Measurements from ENCODE around the gene PFKFB2.

PFKFB2 gene

DNA sequence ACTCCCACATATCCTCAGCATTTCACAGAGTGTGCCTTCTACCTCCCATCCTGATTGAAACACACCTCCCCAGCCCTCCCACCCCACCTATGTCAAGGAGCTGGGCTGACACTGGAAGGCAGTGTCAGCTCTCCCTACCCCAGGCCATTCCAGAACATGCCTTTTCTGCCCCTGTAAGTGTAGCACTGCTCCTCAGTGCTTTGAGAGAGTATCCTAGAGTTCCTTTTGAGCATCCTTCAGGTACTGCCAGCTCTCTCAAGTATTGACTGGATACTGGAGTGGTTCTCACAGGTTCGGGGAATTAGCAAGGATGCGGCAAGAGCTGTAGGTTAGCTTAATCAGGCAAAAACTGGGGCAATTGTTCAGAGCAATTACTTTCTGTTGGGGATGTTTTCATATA, 42.3 kb upstream of the PFKFB2 start:
- no peak overlapping the region for H4K8ac ChIP-seq (ENCODE audit: low read depth, low read length)
- H3K4me3 ChIP-seq (ENCODE audit: low read length in 2 of 2) = no peak overlapping the region
- H2BK120ac ChIP-seq (ENCODE audit: low read depth, low read length) = no peak overlapping the region
- no peaks in the 10 kb centered on the region for H3K4me1 ChIP-seq (ENCODE audit: control insufficient read depth in 2 of 2, insufficient read depth in 1 of 2, low read depth in 1 of 2, low read length in 2 of 2)
- no peak overlapping the region for H3K14ac ChIP-seq (ENCODE audit: low read length)
- H3K9ac ChIP-seq (ENCODE audit: low read depth, low read length, poor library complexity) = no peak overlapping the region
- no CpG with 5 or more reads among the region's 2 CpGs for WGBS, 2 donors (ENCODE audit: extremely low coverage in 2 of 2, insufficient read length in 2 of 2, insufficient replicate concordance in 1 of 2)
- H3K27ac ChIP-seq (replicated peaks; ENCODE audit: low read length) = no peak overlapping the region
- no peaks in the 10 kb centered on the region for H3K9me3 ChIP-seq (replicated peaks in 1 of 2; ENCODE audit: control insufficient read depth in 2 of 2, insufficient read depth in 1 of 2, low read depth in 1 of 2, low read length in 2 of 2)
- no peak overlapping the region for H2AK5ac ChIP-seq (ENCODE audit: low read depth, low read length)
- no peak overlapping the region for H4K91ac ChIP-seq (ENCODE audit: low read depth, low read length, poor library complexity)
- peaks cover 0 to 48% (median 0%) of the 10 kb centered on the region in 3 experiments for H3K27me3 ChIP-seq (ENCODE audit: control insufficient read depth in 3 of 3, insufficient read depth in 3 of 3, low read depth in 1 of 3, low read length in 3 of 3)
- no peaks in the 10 kb centered on the region for H3K79me1 ChIP-seq (ENCODE audit: low read depth, low read length)
- no peak overlapping the region for H3K18ac ChIP-seq (ENCODE audit: low read length)
- H2AFZ ChIP-seq (ENCODE audit: low read length) = no peak overlapping the region
- no peaks in the 10 kb centered on the region for H3K36me3 ChIP-seq (replicated peaks in 1 of 2; ENCODE audit: control insufficient read depth in 2 of 2, insufficient read depth in 2 of 2, low read length in 2 of 2)
- no peak overlapping the region for H2BK12ac ChIP-seq (ENCODE audit: low read length)
- no peak for DNase-seq (ENCODE audit: low spot score)
- no peak overlapping the region for H2BK5ac ChIP-seq (ENCODE audit: low read length)
- H3K4me2 ChIP-seq (ENCODE audit: insufficient read depth, low read length, poor library complexity, severe bottlenecking) = no peak overlapping the region
- no peak overlapping the region for H3K4ac ChIP-seq (ENCODE audit: low read length)
- no peak overlapping the region for H3K23ac ChIP-seq (ENCODE audit: low read depth, low read length, poor library complexity)
- H2BK15ac ChIP-seq (ENCODE audit: low read length) = no peak overlapping the region

GRCh38 chr1:207013321-207014085, 39.6 kb upstream of the PFKFB2 start:
- no peak overlapping the region for H3K14ac ChIP-seq (ENCODE audit: low read length)

DNA sequence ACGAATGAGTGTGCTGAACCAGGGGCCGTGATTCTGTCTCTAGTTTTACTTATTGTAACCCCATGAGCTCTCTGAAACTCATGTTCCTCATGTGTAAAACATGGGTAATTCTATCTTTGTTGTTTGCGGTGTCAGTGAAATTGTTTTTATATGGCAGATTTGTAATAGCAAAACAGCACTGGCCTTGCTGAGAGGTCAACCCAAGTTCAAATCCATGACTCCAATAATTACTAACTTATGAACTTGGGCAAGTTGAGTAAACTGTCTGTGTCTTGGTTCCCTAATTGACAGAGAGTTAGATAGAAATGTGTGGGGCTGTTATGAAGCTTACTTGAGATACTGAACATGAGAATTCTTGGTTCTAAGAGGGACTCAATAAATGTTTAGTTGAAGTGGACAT, 38.3 kb upstream of the PFKFB2 start:
- H3K36me3 ChIP-seq (replicated peaks in 1 of 2; ENCODE audit: control insufficient read depth in 2 of 2, insufficient read depth in 2 of 2, low read length in 2 of 2) = no peaks in the 10 kb centered on the region
- H2AFZ ChIP-seq (ENCODE audit: low read length) = no peak overlapping the region
- H3K4ac ChIP-seq (ENCODE audit: low read length) = no peak overlapping the region
- H2AK5ac ChIP-seq (ENCODE audit: low read depth, low read length) = no peak overlapping the region
- H3K9ac ChIP-seq (ENCODE audit: low read depth, low read length, poor library complexity) = no peak overlapping the region
- no peak overlapping the region for H2BK120ac ChIP-seq (ENCODE audit: low read depth, low read length)
- H4K8ac ChIP-seq (ENCODE audit: low read depth, low read length) = no peak overlapping the region
- no CpG with 5 or more reads among the region's 3 CpGs for WGBS, 2 donors (ENCODE audit: extremely low coverage in 2 of 2, insufficient read length in 2 of 2, insufficient replicate concordance in 1 of 2)
- H3K4me1 ChIP-seq (ENCODE audit: control insufficient read depth in 2 of 2, insufficient read depth in 1 of 2, low read depth in 1 of 2, low read length in 2 of 2) = no peaks in the 10 kb centered on the region
- no peak overlapping the region for H2BK12ac ChIP-seq (ENCODE audit: low read length)
- H3K14ac ChIP-seq (ENCODE audit: low read length) = no peak overlapping the region
- no peak overlapping the region for H3K23ac ChIP-seq (ENCODE audit: low read depth, low read length, poor library complexity)
- H3K9me3 ChIP-seq (replicated peaks in 1 of 2; ENCODE audit: control insufficient read depth in 2 of 2, insufficient read depth in 1 of 2, low read depth in 1 of 2, low read length in 2 of 2) = no peaks in the 10 kb centered on the region
- H4K91ac ChIP-seq (ENCODE audit: low read depth, low read length, poor library complexity) = no peak overlapping the region
- peaks cover 0 to 39% (median 0%) of the 10 kb centered on the region in 3 experiments for H3K27me3 ChIP-seq (ENCODE audit: control insufficient read depth in 3 of 3, insufficient read depth in 3 of 3, low read depth in 1 of 3, low read length in 3 of 3)
- DNase-seq (ENCODE audit: low spot score) = no peak
- no peak overlapping the region for H2BK5ac ChIP-seq (ENCODE audit: low read length)
- no peaks in the 10 kb centered on the region for H3K79me1 ChIP-seq (ENCODE audit: low read depth, low read length)
- no peak overlapping the region for H3K4me3 ChIP-seq (ENCODE audit: low read length in 2 of 2)
- H3K4me2 ChIP-seq (ENCODE audit: insufficient read depth, low read length, poor library complexity, severe bottlenecking) = no peak overlapping the region
- H3K18ac ChIP-seq (ENCODE audit: low read length) = no peak overlapping the region
- H3K27ac ChIP-seq (replicated peaks; ENCODE audit: low read length) = no peak overlapping the region
- H2BK15ac ChIP-seq (ENCODE audit: low read length) = no peak overlapping the region

More at GRCh38 chr1:207013321-207014085, 39.6 kb upstream of the PFKFB2 start:
- DNase-seq (ENCODE audit: low spot score) = no peak
- Histone ChIP-seq H3K23ac (ENCODE audit: low read depth, low read length, poor library complexity) (no peak overlapping the region), H2BK12ac (ENCODE audit: low read length) (no peak overlapping the region), H3K4ac (ENCODE audit: low read length) (no peak overlapping the region), H3K79me1 (ENCODE audit: low read depth, low read length) (no peaks in the 10 kb centered on the region), H2AFZ (ENCODE audit: low read length) (no peak overlapping the region), H3K4me3 (ENCODE audit: low read length in 2 of 2) (no peak overlapping the region), H3K9me3 (replicated peaks in 1 of 2; ENCODE audit: control insufficient read depth in 2 of 2, insufficient read depth in 1 of 2, low read depth in 1 of 2, low read length in 2 of 2) (no peaks in the 10 kb centered on the region), H3K4me1 (ENCODE audit: control insufficient read depth in 2 of 2, insufficient read depth in 1 of 2, low read depth in 1 of 2, low read length in 2 of 2) (no peaks in the 10 kb centered on the region), H2BK120ac (ENCODE audit: low read depth, low read length) (no peak overlapping the region), H4K91ac (ENCODE audit: low read depth, low read length, poor library complexity) (no peak overlapping the region), H2BK5ac (ENCODE audit: low read length) (no peak overlapping the region), H2AK5ac (ENCODE audit: low read depth, low read length) (no peak overlapping the region), H2BK15ac (ENCODE audit: low read length) (no peak overlapping the region), H4K8ac (ENCODE audit: low read depth, low read length) (no peak overlapping the region), H3K27ac (replicated peaks; ENCODE audit: low read length) (no peak overlapping the region), H3K18ac (ENCODE audit: low read length) (no peak overlapping the region), H3K36me3 (replicated peaks in 1 of 2; ENCODE audit: control insufficient read depth in 2 of 2, insufficient read depth in 2 of 2, low read length in 2 of 2) (no peaks in the 10 kb centered on the region), H3K9ac (ENCODE audit: low read depth, low read length, poor library complexity) (no peak overlapping the region), H3K27me3 (ENCODE audit: control insufficient read depth in 3 of 3, insufficient read depth in 3 of 3, low read depth in 1 of 3, low read length in 3 of 3) (peaks cover 0 to 41% (median 0%) of the 10 kb centered on the region in 3 experiments), H3K4me2 (ENCODE audit: insufficient read depth, low read length, poor library complexity, severe bottlenecking) (no peak overlapping the region)
- no CpG with 5 or more reads among the region's 6 CpGs for WGBS, 2 donors (ENCODE audit: extremely low coverage in 2 of 2, insufficient read length in 2 of 2, insufficient replicate concordance in 1 of 2)

- no peaks in the 10 kb centered on the region for H3K36me3 ChIP-seq (replicated peaks in 1 of 2; ENCODE audit: control insufficient read depth in 2 of 2, insufficient read depth in 2 of 2, low read length in 2 of 2)
- H2AK5ac ChIP-seq (ENCODE audit: low read depth, low read length) = no peak overlapping the region
- H3K4me2 ChIP-seq (ENCODE audit: insufficient read depth, low read length, poor library complexity, severe bottlenecking) = no peak overlapping the region
- H2BK5ac ChIP-seq (ENCODE audit: low read length) = no peak overlapping the region
- H3K27me3 ChIP-seq (ENCODE audit: control insufficient read depth in 3 of 3, insufficient read depth in 3 of 3, low read depth in 1 of 3, low read length in 3 of 3) = peaks cover 0 to 34% (median 0%) of the 10 kb centered on the region in 3 experiments
- no CpG with 5 or more reads among the region's 3 CpGs for WGBS, 2 donors (ENCODE audit: extremely low coverage in 2 of 2, insufficient read length in 2 of 2, insufficient replicate concordance in 1 of 2)
- no peak overlapping the region for H3K4ac ChIP-seq (ENCODE audit: low read length)
- no peak overlapping the region for H4K8ac ChIP-seq (ENCODE audit: low read depth, low read length)
- H3K23ac ChIP-seq (ENCODE audit: low read depth, low read length, poor library complexity) = no peak overlapping the region
- H3K9ac ChIP-seq (ENCODE audit: low read depth, low read length, poor library complexity) = no peak overlapping the region
- no peak for DNase-seq (ENCODE audit: low spot score)
- H4K91ac ChIP-seq (ENCODE audit: low read depth, low read length, poor library complexity) = no peak overlapping the region
- no peak overlapping the region for H2BK15ac ChIP-seq (ENCODE audit: low read length)
- no peak overlapping the region for H3K27ac ChIP-seq (replicated peaks; ENCODE audit: low read length)
- H3K14ac ChIP-seq (ENCODE audit: low read length) = no peak overlapping the region
- no peak overlapping the region for H2BK120ac ChIP-seq (ENCODE audit: low read depth, low read length)
- no peak overlapping the region for H2AFZ ChIP-seq (ENCODE audit: low read length)
- no peak overlapping the region for H2BK12ac ChIP-seq (ENCODE audit: low read length)
- H3K4me3 ChIP-seq (ENCODE audit: low read length in 2 of 2) = no peak overlapping the region
- H3K18ac ChIP-seq (ENCODE audit: low read length) = no peak overlapping the region
- H3K79me1 ChIP-seq (ENCODE audit: low read depth, low read length) = no peaks in the 10 kb centered on the region
- no peaks in the 10 kb centered on the region for H3K4me1 ChIP-seq (ENCODE audit: control insufficient read depth in 2 of 2, insufficient read depth in 1 of 2, low read depth in 1 of 2, low read length in 2 of 2)
- H3K9me3 ChIP-seq (replicated peaks in 1 of 2; ENCODE audit: control insufficient read depth in 2 of 2, insufficient read depth in 1 of 2, low read depth in 1 of 2, low read length in 2 of 2) = no peaks in the 10 kb centered on the region
Observed at GRCh38 chr1:207015791-207016190, 37.3 kb upstream of the PFKFB2 start.

Data from neuronal stem cell (in vitro differentiated cells).